Measurements from ENCODE around the gene IPO8.
"Not testable (repeated sequence)": the region's sequence is repeated elsewhere in the genome, so short reads cannot be mapped to it uniquely, and the experiment has no call there.

IPO8 gene

DNA sequence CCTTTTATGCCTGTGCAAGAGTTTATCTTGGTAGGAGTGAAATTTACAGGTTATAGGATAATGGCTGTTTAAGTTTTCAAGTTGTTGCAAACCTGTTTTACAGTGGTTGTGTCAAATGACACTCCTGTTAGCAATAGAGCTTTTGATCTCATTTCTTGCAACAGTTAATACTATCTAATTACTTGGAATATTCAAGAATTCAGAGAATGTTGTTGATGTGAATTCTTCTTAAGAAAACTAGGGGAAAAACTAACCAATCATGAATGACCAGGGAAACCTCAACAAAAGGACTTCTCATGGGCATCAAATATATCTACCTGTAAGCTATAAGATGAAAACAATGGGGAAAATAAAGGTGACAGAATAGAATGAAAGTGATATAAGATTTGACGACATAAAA is 85.0 kb downstream of the IPO8 start:
- Histone ChIP-seq H3K27me3 (ENCODE audit: control insufficient read depth in 1 of 2, insufficient read depth in 2 of 2, low read length in 2 of 2) (no peaks in the 10 kb centered on the region), H3K9ac (ENCODE audit: low read length in 2 of 2) (no peak overlapping the region), H3K9me3 (ENCODE audit: control insufficient read depth in 2 of 2, low read length in 2 of 2) (peaks cover 0 to 3% of the 10 kb centered on the region in 2 donors), H3K4me3 (ENCODE audit: low read length in 2 of 2) (no peak overlapping the region), H3K36me3 (ENCODE audit: control insufficient read depth in 2 of 2, insufficient read depth in 2 of 2, low read length in 2 of 2) (no peaks in the 10 kb centered on the region), H3K4me1 (ENCODE audit: control insufficient read depth, insufficient read depth, low read length) (no peaks in the 10 kb centered on the region), H3K27ac (ENCODE audit: low read length) (no peak overlapping the region)

DNA sequence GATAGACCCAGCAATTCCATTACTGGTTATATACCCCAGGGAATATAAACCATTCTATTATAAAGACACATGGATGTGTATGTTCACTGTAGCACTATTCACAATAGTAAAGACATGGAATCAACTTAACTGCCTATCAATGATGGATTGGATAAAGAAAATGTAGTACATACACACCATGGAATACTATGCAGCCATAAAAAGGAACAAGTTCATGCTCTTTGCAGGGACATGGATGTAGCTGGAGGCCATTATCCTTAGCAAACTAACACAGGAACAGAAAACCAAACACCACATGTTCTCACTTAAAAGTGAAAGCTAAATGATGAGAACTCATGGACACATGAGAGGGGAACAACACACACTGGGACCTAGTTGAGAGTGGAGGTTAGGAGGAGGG is 85.8 kb downstream of the IPO8 start:
- not testable (repeated sequence) for H3K4me3 ChIP-seq (ENCODE audit: low read length in 2 of 2); H3K27me3 ChIP-seq (ENCODE audit: control insufficient read depth in 1 of 2, insufficient read depth in 2 of 2, low read length in 2 of 2)

DNA sequence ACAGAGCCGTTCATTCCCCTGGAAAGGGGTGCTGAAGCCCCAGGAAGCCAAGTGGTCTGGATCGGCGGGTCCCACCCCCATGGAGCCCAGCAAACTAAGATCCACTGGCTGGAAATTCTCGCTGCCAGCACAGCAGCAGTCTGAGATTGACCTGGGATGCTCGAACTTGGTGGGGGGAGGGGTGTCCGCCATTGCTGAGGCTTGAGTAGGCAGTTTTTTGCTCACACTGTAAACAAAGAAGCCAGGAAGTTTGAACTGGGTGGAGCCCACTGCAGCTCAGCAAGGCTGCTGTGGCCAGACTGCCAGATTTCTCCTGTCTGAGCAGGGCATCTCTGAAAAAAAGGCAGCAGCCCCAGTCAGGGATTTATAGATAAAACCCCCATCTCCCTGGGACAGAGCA is 91.4 kb downstream of the IPO8 start:
- not testable (repeated sequence) for H3K4me1 ChIP-seq (ENCODE audit: control insufficient read depth, insufficient read depth, low read length); H3K9ac ChIP-seq (ENCODE audit: low read length in 2 of 2); H3K27me3 ChIP-seq (ENCODE audit: control insufficient read depth in 1 of 2, insufficient read depth in 2 of 2, low read length in 2 of 2); H3K36me3 ChIP-seq (ENCODE audit: control insufficient read depth in 2 of 2, insufficient read depth in 2 of 2, low read length in 2 of 2); H3K9me3 ChIP-seq (ENCODE audit: control insufficient read depth in 2 of 2, low read length in 2 of 2); H3K4me3 ChIP-seq (ENCODE audit: low read length in 2 of 2); H3K27ac ChIP-seq (ENCODE audit: low read length)

More for the DNA sequence above, 85.8 kb downstream of the IPO8 start:
- H3K4me1 ChIP-seq (ENCODE audit: control insufficient read depth, insufficient read depth, low read length); H3K9ac ChIP-seq (ENCODE audit: low read length in 2 of 2); H3K36me3 ChIP-seq (ENCODE audit: control insufficient read depth in 2 of 2, insufficient read depth in 2 of 2, low read length in 2 of 2); H3K27ac ChIP-seq (ENCODE audit: low read length); H3K9me3 ChIP-seq (ENCODE audit: control insufficient read depth in 2 of 2, low read length in 2 of 2): not testable (repeated sequence)

DNA sequence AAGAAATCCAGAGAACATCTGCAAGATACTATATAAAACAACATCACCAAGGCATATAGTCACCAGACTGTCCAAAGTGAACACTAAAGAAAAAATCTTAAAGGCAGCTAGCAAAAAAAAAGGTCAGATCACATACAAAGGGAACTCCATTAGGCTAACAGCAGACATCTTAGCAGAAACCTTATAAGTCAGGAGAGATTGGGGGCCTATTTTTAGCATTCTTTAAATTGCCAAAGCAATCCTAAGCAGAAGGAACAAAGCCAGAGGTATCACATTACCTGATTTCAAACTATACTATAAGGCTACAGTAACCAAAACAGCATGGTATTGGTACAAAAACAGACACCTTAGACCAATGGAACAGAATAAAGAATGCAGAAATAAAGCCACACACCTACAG is 92.5 kb downstream of the IPO8 start:
- no peaks in the 10 kb centered on the region for H3K4me1 ChIP-seq (ENCODE audit: control insufficient read depth, insufficient read depth, low read length)

DNA sequence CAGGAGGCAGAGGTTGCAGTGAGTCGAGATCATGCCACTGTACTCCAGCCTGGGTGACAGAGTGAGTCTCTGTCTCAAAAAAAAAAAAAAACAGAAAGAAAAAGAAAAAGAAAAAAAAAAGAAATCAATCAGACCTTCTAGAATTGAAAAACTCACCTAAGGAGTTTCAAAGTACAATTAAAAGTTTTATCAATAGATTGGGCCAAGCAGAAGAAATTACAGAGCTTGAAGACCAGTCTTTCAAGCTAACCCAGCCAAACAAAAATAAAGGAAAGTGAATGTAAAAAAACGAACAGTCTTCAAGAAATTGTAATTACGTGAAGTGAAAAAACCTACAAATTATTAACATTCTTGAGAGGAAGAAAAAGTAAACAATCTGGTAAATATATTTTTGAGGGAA is 93.0 kb downstream of the IPO8 start:
- Histone ChIP-seq H3K27ac (ENCODE audit: low read length) (no peak overlapping the region), H3K4me3 (ENCODE audit: low read length in 2 of 2) (no peak overlapping the region), H3K36me3 (ENCODE audit: control insufficient read depth in 2 of 2, insufficient read depth in 2 of 2, low read length in 2 of 2) (no peaks in the 10 kb centered on the region), H3K27me3 (ENCODE audit: control insufficient read depth in 1 of 2, insufficient read depth in 2 of 2, low read length in 2 of 2) (no peaks in the 10 kb centered on the region), H3K9me3 (ENCODE audit: control insufficient read depth in 2 of 2, low read length in 2 of 2) (peaks cover 0 to 4% of the 10 kb centered on the region in 2 donors), H3K9ac (ENCODE audit: low read length in 2 of 2) (no peak overlapping the region), H3K4me1 (ENCODE audit: control insufficient read depth, insufficient read depth, low read length) (no peaks in the 10 kb centered on the region)

More for the DNA sequence above, 92.5 kb downstream of the IPO8 start:
- Histone ChIP-seq H3K27ac (ENCODE audit: low read length) (no peak overlapping the region), H3K4me3 (ENCODE audit: low read length in 2 of 2) (no peak overlapping the region), H3K9me3 (ENCODE audit: control insufficient read depth in 2 of 2, low read length in 2 of 2) (peaks cover 0 to 5% of the 10 kb centered on the region in 2 donors), H3K9ac (ENCODE audit: low read length in 2 of 2) (no peak overlapping the region), H3K36me3 (ENCODE audit: control insufficient read depth in 2 of 2, insufficient read depth in 2 of 2, low read length in 2 of 2) (no peaks in the 10 kb centered on the region), H3K27me3 (ENCODE audit: control insufficient read depth in 1 of 2, insufficient read depth in 2 of 2, low read length in 2 of 2) (no peaks in the 10 kb centered on the region)

DNA sequence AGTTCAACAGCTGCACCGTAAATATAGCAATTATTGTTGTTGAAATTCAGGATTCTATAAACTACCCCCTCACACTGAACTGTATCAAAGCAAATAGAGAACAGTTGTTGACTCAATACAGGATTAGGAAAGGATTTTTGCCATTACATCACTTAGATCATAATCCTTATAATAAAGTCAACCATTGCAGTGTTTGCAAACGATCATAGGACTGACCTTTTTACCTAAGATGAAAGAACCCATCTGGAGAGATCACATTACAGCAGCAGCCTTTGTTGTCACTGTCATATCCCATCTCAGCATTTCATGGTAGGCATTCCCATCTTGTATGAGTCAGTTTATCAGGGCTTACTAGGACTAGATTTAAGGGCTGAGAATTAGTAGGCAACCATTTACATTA is 96.1 kb downstream of the IPO8 start:
- no peak overlapping the region for H3K27ac ChIP-seq (ENCODE audit: low read length)
- H3K36me3 ChIP-seq (ENCODE audit: control insufficient read depth in 2 of 2, insufficient read depth in 2 of 2, low read length in 2 of 2), result no peaks in the 10 kb centered on the region
- H3K4me1 ChIP-seq (ENCODE audit: control insufficient read depth, insufficient read depth, low read length), result no peaks in the 10 kb centered on the region
- H3K27me3 ChIP-seq (ENCODE audit: control insufficient read depth in 1 of 2, insufficient read depth in 2 of 2, low read length in 2 of 2), result no peaks in the 10 kb centered on the region
- H3K9ac ChIP-seq (ENCODE audit: low read length in 2 of 2), result no peak overlapping the region
- H3K4me3 ChIP-seq (ENCODE audit: low read length in 2 of 2), result no peak overlapping the region
- H3K9me3 ChIP-seq (ENCODE audit: control insufficient read depth in 2 of 2, low read length in 2 of 2), result peaks cover 0 to 4% of the 10 kb centered on the region in 2 donors

DNA sequence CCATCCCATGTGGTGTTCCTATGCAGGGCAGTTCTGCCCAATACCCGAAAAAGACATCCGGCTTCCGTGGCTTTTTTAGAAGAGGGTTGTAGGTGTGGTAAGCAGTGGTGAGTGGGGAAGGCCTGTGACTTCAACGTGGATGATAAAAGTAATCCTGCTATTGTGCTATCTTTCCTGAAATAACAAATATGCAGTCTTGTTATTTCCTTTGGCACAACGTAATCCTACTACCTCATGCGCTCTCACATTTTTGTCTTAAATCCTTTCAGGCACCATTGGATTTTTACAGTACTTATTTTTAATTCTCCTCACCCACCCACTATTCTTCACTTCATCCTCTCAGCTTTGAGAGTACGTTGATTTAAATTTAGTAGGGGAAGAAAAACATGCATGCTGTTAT is 96.8 kb downstream of the IPO8 start:
- no peaks in the 10 kb centered on the region for H3K4me1 ChIP-seq (ENCODE audit: control insufficient read depth, insufficient read depth, low read length)
- peaks cover 0 to 2% of the 10 kb centered on the region in 2 donors for H3K9me3 ChIP-seq (ENCODE audit: control insufficient read depth in 2 of 2, low read length in 2 of 2)
- no peak overlapping the region for H3K9ac ChIP-seq (ENCODE audit: low read length in 2 of 2)
- H3K36me3 ChIP-seq (ENCODE audit: control insufficient read depth in 2 of 2, insufficient read depth in 2 of 2, low read length in 2 of 2), result no peaks in the 10 kb centered on the region
- H3K4me3 ChIP-seq (ENCODE audit: low read length in 2 of 2), result no peak overlapping the region
- no peak overlapping the region for H3K27ac ChIP-seq (ENCODE audit: low read length)
- H3K27me3 ChIP-seq (ENCODE audit: control insufficient read depth in 1 of 2, insufficient read depth in 2 of 2, low read length in 2 of 2), result no peaks in the 10 kb centered on the region

DNA sequence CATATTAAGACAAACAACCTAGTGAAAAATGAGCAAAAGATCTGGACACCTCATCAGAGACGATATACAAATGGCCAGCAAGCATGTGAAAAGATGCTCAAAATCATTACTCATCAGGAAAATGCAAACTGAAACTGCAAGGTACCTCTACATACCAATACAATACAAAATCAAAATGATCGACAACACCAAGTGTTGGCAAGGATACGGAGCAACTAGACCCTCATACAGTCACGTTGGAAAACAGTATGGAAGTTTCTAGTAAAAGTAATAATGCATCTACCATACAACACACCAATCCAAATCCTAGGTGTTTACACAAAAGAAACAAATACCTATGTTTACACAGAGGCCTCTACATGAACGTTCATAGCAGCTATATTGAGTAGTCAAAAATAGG is 99.9 kb downstream of the IPO8 start:
- no peaks in the 10 kb centered on the region for H3K9me3 ChIP-seq (ENCODE audit: control insufficient read depth in 2 of 2, low read length in 2 of 2)
- no peak overlapping the region for H3K27ac ChIP-seq (ENCODE audit: low read length)
- no peaks in the 10 kb centered on the region for H3K36me3 ChIP-seq (ENCODE audit: control insufficient read depth in 2 of 2, insufficient read depth in 2 of 2, low read length in 2 of 2)
- no peak overlapping the region for H3K9ac ChIP-seq (ENCODE audit: low read length in 2 of 2)
- H3K27me3 ChIP-seq (ENCODE audit: control insufficient read depth in 1 of 2, insufficient read depth in 2 of 2, low read length in 2 of 2), result no peaks in the 10 kb centered on the region
- H3K4me1 ChIP-seq (ENCODE audit: control insufficient read depth, insufficient read depth, low read length), result no peaks in the 10 kb centered on the region
- no peak overlapping the region for H3K4me3 ChIP-seq (ENCODE audit: low read length in 2 of 2)

DNA sequence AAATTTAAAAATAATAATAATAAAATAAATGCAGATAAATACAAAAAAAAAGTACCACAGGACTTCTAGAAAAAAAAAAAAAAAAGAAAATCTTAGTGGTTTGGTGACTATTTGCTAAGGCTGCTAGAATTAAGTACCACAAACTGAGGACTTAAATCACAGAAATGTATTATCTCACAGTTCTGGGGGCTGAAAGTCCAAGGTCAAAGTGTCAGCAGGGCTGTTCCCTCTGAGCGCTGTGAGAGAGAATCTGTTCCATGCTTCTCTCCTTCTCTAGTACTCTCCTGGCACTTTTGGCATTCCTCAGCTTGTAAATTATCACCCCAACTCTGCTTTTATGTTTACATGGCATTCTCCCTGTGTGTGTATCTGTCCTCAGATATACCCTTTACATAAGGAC is 101.2 kb downstream of the IPO8 start:
- Histone ChIP-seq H3K36me3 (ENCODE audit: control insufficient read depth in 2 of 2, insufficient read depth in 2 of 2, low read length in 2 of 2) (no peaks in the 10 kb centered on the region), H3K27ac (ENCODE audit: low read length) (no peak overlapping the region), H3K27me3 (ENCODE audit: control insufficient read depth in 1 of 2, insufficient read depth in 2 of 2, low read length in 2 of 2) (no peaks in the 10 kb centered on the region), H3K9me3 (ENCODE audit: control insufficient read depth in 2 of 2, low read length in 2 of 2) (no peaks in the 10 kb centered on the region), H3K4me3 (ENCODE audit: low read length in 2 of 2) (no peak overlapping the region), H3K9ac (ENCODE audit: low read length in 2 of 2) (no peak overlapping the region), H3K4me1 (ENCODE audit: control insufficient read depth, insufficient read depth, low read length) (no peaks in the 10 kb centered on the region)

DNA sequence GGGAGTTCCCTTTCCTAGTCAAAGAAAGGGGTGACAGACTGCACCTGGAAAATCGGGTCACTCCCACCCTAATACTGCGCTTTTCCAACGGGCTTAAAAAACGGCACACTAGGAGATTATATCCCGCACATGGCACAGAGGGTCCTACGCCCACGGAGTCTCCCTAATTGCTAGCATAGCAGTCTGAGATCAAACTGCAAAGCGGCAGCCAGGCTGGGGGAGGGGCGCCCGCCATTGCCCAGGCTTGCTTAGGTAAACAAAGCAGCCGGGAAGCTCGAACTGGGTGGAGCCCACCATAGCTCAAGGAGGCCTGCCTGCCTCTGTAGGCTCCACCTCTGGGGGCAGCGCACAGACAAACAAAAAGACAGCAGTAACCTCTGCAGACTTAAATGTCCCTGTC is 107.1 kb downstream of the IPO8 start:
- not testable (repeated sequence) for H3K36me3 ChIP-seq (ENCODE audit: control insufficient read depth in 2 of 2, insufficient read depth in 2 of 2, low read length in 2 of 2); H3K27me3 ChIP-seq (ENCODE audit: control insufficient read depth in 1 of 2, insufficient read depth in 2 of 2, low read length in 2 of 2); H3K9me3 ChIP-seq (ENCODE audit: control insufficient read depth in 2 of 2, low read length in 2 of 2); H3K9ac ChIP-seq (ENCODE audit: low read length in 2 of 2); H3K27ac ChIP-seq (ENCODE audit: low read length); H3K4me3 ChIP-seq (ENCODE audit: low read length in 2 of 2); H3K4me1 ChIP-seq (ENCODE audit: control insufficient read depth, insufficient read depth, low read length)

DNA sequence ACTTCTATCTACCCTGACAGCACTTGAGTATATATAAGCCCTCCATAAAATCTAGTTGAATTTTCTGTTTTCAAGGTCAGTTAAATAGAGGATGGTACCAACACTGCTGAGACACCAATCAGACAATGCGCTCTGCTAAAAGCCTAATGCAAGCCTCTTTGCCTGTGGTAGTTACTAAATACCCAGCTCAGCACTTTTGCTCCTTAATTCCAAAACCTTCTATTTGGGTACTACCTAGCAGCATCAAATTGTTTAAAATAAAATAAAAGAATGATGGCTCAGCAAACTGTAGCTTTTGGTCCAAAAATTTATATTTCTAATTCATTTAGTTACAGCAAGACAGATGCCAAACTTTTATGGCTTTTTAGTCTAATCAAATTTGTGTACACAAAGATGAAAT is 107.9 kb downstream of the IPO8 start:
- H3K9ac ChIP-seq (ENCODE audit: low read length in 2 of 2), result no peak overlapping the region
- H3K27ac ChIP-seq (ENCODE audit: low read length), result no peak overlapping the region
- no peaks in the 10 kb centered on the region for H3K36me3 ChIP-seq (ENCODE audit: control insufficient read depth in 2 of 2, insufficient read depth in 2 of 2, low read length in 2 of 2)
- no peaks in the 10 kb centered on the region for H3K4me1 ChIP-seq (ENCODE audit: control insufficient read depth, insufficient read depth, low read length)
- H3K4me3 ChIP-seq (ENCODE audit: low read length in 2 of 2), result no peak overlapping the region
- H3K9me3 ChIP-seq (ENCODE audit: control insufficient read depth in 2 of 2, low read length in 2 of 2), result no peaks in the 10 kb centered on the region
- H3K27me3 ChIP-seq (ENCODE audit: control insufficient read depth in 1 of 2, insufficient read depth in 2 of 2, low read length in 2 of 2), result no peaks in the 10 kb centered on the region

DNA sequence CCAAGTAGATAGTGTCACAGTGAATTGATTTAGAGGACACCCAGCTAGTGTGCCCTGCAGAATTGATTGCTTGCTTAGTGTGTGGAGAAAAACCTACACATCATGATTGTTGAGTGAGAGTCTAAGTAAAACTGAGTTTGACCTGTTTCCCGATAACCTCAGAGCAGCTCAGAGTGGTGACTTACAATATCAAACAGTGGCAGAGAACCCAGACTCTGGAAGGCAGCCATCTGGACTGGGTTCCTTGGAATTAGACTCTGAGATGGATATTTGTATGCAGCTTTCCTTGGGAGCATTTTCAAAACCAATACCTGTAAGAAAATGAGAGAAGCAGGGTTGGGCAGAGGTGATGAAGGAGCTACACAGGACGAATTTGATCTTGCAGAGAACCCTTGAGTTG is 109.8 kb downstream of the IPO8 start:
- Histone ChIP-seq H3K4me1 (ENCODE audit: control insufficient read depth, insufficient read depth, low read length) (peaks cover 3% of the 10 kb centered on the region), H3K27ac (ENCODE audit: low read length) (no peak overlapping the region), H3K9me3 (ENCODE audit: control insufficient read depth in 2 of 2, low read length in 2 of 2) (peaks cover 0 to 4% of the 10 kb centered on the region in 2 donors), H3K36me3 (ENCODE audit: control insufficient read depth in 2 of 2, insufficient read depth in 2 of 2, low read length in 2 of 2) (peaks cover 0 to 3% of the 10 kb centered on the region in 2 donors), H3K27me3 (ENCODE audit: control insufficient read depth in 1 of 2, insufficient read depth in 2 of 2, low read length in 2 of 2) (no peaks in the 10 kb centered on the region), H3K4me3 (ENCODE audit: low read length in 2 of 2) (no peak overlapping the region), H3K9ac (ENCODE audit: low read length in 2 of 2) (no peak overlapping the region)
